DMS79 treated with DMSO at 0.1 percent for 48 hours (cell line): ENCODE measurements around the gene ZNF644.
A peak's percentile ranks its signal among the peaks of the same experiment; 100 is the strongest.
"Not testable (repeated sequence)": the region's sequence is repeated elsewhere in the genome, so short reads cannot be mapped to it uniquely, and the experiment has no call there.

Source experiments
- DNase-seq: peaks from one replicate; lab custom pipeline; 2025; lab: John Stamatoyannopoulos, UW

The ZNF644 gene

GRCh38 chr1:90925928-90926869 lies 95.6 kb downstream of the ZNF644 start:
- DNase-seq = no peak

- no peak for DNase-seq
These were observed 96.9 kb downstream of the ZNF644 start for GRCh38 chr1:90924982-90925381.

GRCh38 chr1:90922996-90923395 lies 98.8 kb downstream of the ZNF644 start:
- no peak for DNase-seq

- no peak for DNase-seq
These were observed 99.6 kb downstream of the ZNF644 start for GRCh38 chr1:90922202-90922601.

- DNase-seq = no peak
These were observed 101.9 kb downstream of the ZNF644 start for GRCh38 chr1:90919900-90920299.

- DNase-seq = no peak
These were observed 102.6 kb downstream of the ZNF644 start for GRCh38 chr1:90919190-90919719.

GRCh38 chr1:90911353-90911752 lies 110.5 kb downstream of the ZNF644 start:
- DNase-seq = no peak

GRCh38 chr1:90902672-90903071 lies 119.2 kb downstream of the ZNF644 start:
- no peak for DNase-seq

- DNase-seq = no peak
These were observed 122.6 kb downstream of the ZNF644 start for GRCh38 chr1:90899263-90899662.

GRCh38 chr1:90893679-90894078 lies 128.2 kb downstream of the ZNF644 start:
- DNase-seq = not testable (repeated sequence)

GRCh38 chr1:90892884-90893283 lies 129.0 kb downstream of the ZNF644 start:
- not testable (repeated sequence) for DNase-seq

- DNase-seq = not testable (repeated sequence)
These were observed 129.6 kb downstream of the ZNF644 start for GRCh38 chr1:90892196-90892595.

- DNase-seq = not testable (repeated sequence)
These were observed 130.1 kb downstream of the ZNF644 start for GRCh38 chr1:90891756-90892155.

GRCh38 chr1:90882221-90882620 lies 139.6 kb downstream of the ZNF644 start:
- no peak for DNase-seq

GRCh38 chr1:90881034-90881433 lies 140.8 kb downstream of the ZNF644 start:
- DNase-seq = peak; percentile 45

- peak; percentile 5 for DNase-seq
These were observed 142.6 kb downstream of the ZNF644 start for GRCh38 chr1:90879281-90879680.

GRCh38 chr1:90876101-90876500 lies 145.7 kb downstream of the ZNF644 start:
- no peak for DNase-seq
